Activated T-cell treated with anti-CD3 and anti-CD28 coated beads for 48 hours (primary cell): Measurements from ENCODE around the gene TSHZ2.
A peak's percentile ranks its signal among the peaks of the same experiment; 100 is the strongest.

Experiments
- DNase-seq: peaks from one replicate; pipeline ENCODE4 v3.0.0-alpha.2; 2020; ENCODE audit warnings: low read depth

The TSHZ2 gene

DNA sequence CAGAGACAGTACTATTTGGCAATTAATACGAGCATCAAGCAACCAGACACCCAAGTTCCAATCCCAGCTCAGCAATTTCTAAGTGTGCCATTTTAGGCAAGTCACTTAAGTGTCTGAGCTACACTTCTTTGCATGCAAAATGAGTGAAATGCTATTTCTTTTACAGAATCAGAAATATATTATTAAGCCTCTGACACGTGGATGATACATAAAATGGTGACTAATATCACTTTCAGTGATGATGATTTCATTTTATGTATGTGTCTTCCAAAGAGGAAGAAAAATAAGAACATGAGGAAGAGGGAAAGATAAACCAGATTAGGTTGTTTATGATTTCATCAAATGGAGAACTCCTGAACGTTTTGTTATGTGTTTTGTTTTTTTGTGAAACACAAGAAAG is 158.6 kb downstream of the TSHZ2 start:
- no peak for DNase-seq

DNA sequence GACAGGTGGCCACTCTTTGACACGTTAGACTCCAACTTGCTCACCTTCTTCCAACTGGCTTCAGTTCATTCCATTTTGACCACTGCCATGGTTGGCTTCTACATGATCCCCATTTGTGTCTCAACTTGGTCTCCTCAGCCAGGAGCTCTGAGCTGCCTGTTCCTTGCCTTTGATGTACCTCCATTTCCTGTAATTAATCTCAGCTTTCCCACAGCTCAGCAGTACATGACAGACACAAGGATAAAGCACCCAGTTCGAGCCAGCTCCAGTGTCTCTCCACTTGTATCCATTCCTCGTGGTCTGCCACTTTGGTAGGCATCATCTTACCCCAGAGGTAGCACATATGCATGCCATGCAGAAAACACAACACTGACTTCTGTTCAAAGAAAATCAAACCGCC is 161.0 kb downstream of the TSHZ2 start:
- DNase-seq, result no peak

DNA sequence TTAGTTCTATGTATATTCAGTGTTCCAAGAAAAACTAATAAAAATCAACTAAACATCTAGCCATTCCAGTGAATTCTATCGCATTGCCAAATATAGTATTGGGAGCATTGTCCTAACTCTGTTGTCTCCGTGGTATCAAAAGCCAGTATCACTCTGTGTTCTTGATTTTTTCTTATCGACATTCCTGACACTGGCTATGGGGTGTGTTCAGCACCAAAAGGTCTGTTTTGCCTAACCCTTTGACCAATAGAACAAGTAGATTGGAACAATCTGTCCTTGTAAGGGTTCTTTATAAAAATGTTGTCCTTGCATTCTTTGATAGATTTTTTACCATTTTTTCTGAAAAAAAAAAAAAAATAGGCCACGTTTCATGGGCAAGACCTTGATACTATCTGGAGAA is 161.5 kb downstream of the TSHZ2 start:
- DNase-seq, result no peak

DNA sequence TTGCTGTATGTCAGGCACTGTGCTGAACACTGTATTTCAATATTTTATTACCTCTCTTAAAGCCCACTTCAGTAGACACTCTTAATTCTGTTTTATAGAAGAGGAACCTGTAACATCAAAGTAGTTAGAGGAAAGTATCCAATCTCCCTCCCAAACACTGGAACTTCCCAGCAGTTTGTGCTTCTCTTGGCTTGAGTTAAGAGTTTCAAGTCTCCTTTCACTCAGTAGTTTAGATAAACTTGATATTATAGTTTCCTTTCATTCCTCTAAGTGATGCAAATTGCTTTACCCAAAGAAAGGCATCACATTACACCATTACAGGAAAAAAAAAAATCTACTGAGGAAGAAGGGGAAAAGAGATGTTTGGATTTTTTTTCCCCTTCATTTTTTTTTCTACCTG is 164.3 kb downstream of the TSHZ2 start:
- DNase-seq, result no peak

DNA sequence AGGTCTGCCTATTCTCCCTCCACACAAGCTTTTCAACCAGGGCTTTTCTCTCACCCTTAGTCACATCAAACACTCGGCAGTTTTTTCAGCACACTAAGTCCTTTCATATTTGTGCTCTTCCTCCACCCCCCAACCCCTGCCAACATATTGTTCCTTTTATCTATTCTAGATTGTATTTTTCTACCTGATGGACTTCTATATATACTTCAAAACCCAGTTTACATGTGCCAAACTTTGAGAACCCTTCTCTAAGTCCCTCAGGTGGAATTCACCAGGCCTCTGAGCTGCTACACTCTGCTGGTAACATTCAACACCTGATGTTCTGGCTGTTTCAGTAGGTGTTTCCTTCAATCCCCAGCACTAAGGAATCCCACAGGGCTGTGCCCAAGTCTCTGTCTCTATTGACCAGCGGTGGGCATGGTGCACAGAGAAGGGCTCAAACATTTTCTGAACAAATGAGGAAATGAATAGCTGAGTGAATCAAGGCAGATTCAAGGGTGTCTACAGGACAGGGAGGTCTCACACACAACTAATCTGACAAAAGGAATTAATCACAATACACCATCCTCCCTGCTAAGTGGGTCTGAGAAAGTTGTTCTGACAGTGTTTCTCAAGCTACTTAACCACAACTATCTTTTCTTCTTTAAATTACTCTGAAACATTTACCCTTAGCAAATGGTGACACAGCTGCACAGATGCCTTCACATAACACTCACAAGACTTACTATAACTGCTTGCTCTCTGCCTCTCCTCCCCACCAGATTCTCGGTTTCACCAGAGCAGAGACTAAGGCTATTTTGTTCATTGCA is 166.5 kb downstream of the TSHZ2 start:
- no peak for DNase-seq

DNA sequence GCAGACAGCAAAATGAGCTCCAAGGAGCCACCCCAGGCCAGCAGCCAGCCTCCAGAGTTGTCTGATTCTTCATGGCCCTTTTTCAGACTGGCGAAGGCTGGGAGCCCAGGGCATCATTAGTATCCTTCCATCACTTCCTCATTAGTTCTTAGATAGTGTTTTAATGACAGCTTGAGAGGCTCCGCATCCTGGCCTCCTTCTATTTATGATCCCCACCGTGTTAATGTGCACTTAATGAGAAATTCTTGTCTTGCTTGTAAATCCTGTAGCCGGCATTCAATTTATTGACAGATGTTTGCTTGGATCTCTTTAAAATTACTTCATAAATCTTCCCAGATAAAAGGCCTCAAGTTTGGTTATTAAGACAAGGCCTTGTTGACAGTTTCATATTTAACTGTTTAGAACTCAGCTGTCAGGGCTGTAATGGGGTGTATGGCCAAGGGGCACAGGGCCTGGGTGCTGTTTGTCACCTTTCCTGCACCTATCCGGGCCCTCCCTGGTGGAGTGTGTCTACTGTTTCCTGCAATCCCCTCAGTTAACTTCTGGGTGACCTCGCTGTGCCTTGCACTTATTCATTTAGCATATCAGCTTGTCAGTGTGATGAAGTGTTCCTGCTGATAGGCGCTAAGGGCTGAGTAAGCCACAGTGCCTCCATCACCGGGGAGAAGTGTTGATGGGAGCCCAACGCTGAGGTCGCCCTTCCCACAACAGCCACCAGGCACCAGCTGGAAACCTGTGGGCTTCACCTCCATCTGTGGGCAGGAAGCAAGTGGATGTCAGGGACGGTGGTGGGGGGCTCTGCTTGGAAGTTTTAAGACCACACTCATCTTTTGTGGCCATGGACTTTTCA is 169.3 kb downstream of the TSHZ2 start:
- DNase-seq, result no peak

DNA sequence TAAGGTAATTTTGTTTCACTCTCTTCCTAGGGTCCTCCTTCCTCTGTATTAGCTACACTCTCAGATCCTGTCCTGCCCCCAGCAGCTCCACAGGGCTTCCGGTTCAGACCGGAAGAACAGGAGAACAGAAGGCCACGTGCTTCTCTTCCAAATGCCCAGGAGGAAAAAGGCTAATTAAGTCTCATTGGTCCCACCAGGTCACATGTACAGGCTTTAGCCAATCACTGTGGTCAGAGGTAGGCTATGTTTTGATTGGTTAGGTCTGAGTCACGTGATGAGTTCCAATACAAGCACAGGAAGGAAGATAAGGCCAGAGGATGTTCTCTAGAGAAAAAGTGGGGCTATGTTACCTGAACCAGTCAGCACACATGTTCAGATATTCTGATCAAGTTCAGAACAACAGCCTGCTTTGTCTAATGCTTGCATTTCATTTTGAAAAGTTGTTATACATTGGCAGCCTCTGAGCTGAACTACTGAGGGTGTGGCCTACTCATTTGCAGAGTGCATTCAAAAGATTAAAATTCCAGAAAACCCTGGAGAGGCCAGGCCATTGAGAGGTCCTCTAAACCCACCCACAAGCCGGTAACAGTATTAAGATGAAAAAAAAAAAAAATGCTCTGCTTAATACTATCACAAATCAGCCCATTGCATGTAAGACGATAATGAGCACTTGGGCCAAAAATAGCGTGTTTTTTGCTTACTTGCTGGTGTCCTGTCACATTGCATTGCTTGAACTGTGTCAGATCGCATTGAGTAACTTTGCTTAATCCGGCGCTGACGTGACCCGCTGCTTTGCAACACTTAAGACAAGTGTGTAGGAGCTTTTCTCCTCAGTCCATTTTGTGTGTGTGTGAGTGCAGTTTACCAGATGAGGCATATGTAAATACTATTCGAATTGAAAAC is 170.3 kb downstream of the TSHZ2 start:
- DNase-seq, result no peak

DNA sequence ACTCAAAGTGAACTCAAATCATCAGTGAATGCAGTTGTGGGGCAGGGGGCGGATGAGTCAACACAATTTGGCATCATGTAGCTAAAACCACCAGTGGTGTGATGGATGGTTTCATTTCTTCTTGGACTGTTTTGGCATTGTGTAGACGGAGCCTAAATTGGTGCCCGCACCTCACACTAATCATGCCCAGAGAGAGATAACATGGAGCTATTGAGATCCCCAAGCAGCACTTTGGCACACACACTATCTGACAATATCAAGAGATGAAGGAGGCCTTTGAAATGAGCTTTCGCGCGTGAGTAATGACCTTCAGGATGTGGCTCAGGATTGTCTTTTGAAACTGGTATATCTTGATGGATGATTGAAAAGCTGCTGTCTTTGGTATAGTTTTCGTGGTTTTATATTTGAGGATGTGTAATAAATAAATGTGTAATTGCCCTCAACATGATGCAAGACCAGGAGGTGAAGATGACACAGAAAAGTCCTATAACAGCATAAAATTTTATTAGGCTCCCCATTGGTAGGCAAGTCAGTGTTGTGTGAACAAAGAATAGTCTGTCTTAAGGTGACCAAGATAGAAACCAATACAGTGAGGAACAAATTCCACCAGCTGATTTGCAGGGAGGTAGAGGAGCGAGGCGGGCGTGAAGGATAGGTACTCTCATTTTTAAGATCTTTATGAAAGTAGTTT is 174.2 kb downstream of the TSHZ2 start:
- peak; percentile 49 for DNase-seq

DNA sequence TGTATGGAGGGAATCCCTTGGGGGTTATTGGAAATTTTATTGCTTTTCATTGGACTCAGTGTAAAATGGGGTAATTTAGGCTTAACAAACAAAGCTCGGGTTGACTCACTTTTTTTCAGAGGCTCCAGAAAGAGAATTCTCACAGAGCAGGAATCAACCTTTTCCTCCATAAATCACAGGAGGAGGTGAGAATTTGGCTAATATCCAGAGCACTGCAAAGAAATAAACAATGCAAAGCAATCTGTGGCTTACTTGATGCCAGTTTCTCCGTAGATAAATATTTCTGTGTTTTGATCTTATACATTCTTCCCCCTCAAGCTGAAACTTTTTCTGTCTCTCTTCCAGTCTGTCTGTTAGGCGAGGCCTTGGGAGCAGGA is 176.6 kb downstream of the TSHZ2 start:
- DNase-seq, result no peak

DNA sequence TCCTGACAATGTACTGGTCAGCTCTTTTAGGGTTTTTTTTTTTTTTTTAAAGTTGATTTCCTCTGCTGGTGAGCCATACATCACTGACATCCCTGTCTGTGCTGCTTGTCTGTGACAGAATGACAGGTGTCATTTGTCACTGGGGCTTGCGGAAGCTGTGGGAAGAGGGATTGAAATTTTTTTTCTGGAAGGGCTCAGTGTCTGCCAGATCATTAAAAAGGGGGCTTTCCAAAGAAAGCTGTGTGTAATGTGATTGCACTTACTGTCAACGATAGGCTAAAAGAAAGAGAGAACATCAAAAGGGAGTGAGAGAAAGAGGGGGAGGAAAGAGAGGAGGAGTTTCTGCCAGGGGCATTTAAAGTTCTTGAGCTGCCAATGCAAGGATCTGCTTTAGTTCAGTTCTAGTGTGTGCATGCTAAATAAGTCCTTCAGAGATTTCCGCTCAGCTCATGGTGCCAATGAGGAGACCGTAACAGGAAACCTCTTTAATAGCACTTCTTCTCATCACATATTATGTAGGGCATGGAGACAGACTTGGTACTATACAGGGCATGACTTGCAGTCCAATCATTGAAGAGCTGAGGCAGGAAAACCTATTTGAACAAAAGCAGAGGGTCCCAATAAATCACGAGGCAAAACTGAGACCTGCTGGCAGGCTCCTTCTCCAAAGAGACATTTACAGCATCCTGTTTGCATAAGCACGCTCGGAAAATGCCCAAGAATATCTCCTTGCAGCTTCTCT is 177.2 kb downstream of the TSHZ2 start:
- no peak for DNase-seq

DNA sequence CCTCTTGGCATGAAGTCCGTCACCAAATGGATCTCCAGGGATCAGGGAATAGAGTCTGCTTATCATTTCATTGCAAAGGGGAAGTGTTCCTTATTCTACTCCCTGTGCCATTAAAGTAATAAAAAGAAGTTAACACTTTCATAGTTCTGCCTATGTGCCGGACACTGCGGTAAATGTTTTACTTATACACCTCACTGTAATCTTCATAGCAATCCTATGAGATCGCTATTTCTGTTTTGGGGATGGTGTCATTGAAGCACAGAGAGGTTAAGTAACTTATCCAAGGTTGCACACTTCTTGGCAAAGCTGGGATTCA is 177.7 kb downstream of the TSHZ2 start:
- no peak for DNase-seq

DNA sequence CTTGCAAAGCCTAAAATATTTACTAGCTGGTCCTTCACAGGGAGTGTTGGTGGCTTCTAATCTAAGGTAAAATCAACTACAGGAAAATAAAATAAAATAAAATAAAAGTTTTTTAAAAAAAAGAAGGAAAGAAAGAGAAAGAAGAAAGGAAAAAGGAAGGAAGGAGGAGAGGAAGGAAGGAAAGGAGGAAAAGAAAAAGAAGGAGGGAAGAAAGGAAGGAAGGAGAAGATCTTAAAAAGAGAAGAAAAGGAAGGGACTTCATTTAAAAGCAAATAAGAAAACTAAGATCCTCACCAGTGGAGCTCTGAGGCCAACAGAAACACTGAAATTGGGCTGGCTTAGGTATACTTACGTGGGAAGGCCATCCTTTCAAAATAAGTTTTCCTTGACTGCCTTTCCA is 178.4 kb downstream of the TSHZ2 start:
- no peak for DNase-seq

DNA sequence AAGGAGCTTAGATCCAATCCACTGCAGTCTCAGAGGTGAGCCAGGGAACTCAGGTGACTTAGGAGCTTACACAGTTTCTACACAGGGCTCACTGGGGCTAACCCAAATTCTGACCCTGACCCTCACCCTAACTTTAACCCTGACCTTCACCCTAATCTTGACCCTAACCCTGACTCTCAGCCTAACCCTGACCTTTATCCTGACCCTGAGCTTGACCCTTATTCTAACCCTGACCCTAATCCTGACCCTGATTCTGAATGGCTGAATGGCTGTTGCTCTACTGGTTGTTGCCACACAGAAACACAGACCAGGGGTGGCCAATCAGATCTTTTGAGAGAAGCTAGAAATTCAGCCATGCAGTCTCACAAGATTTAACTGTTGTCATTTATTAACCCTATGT is 180.1 kb downstream of the TSHZ2 start:
- no peak for DNase-seq

DNA sequence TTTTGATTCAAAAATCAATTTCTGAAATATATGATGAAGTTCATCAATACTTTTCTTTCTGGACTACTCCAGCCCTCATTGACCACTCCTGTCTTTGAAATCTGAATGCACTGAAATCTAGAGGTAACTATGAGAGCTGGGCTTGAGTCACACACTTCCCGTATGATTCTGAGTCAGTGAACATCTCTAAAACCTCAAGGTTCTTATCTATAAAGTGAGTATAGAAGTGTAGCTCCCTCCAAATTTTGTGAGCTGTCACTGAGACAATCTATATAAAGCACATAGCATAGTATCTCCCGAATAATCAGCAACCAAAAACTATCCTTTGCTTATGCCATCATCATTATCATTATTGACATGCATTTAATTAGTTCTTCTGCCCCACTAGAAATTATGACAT is 182.4 kb downstream of the TSHZ2 start:
- no peak for DNase-seq

DNA sequence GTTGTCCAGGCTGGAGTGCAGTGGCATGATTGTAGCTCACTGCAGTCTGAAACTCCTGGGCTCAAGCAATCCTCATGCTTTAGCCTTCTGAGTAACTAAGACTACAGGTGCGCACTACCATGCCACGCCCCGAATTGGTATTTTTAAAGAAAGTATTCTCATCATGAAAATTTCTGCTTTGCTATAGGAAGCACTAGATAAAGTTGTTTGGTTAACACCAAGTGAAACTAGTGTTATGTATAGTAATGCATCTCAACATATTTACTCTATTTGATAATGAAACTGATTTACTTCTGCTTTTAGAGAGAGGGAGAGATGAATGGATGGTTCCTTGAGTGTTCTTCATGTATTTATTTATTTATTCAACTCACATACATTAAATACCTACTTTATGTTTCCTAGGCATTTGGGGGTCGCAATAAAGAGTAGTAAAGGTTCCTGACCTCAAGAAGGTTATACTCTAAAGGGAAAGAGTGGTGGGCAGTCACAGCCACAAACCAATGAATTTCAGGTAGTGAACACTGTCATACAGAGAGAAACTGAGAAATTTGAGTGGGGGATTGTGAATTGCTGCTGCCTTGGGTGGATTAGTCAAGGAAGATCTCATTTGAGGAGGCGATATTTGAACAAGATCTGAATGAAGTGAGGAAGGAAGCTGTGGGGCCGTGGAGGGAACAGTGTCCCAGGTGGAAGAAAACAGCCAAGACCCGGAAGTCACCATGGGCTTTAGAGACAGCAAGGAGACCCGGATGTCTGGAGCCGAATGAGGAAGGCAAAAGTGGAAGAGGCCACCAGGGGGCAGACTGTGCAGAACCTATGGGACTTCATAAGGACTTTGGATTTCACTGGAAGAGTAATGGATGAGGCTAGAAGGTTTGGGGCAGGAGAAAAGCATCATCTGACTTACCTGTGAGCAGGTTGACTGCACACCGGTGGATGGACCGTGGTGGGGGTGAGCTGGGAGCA is 185.6 kb downstream of the TSHZ2 start:
- no peak for DNase-seq

DNA sequence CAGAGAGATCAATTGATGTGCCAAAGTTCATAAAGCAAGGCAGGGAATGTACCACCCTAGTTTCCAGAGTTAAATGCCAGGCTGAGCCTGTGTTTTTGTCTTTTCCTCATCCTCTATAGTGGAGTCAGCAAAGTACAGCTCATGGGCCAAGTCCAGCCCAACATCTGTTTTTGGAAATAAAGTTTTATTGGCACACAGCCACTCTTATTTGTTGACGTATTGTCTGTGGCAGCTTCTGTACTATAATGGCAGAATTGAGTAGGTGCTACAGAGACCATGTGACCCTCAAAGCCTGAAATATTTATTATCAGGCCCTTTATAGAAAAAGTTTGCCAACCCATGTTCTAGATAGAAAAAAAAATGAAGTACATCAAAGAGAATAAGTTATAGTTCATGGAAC is 187.0 kb downstream of the TSHZ2 start:
- DNase-seq, result no peak

DNA sequence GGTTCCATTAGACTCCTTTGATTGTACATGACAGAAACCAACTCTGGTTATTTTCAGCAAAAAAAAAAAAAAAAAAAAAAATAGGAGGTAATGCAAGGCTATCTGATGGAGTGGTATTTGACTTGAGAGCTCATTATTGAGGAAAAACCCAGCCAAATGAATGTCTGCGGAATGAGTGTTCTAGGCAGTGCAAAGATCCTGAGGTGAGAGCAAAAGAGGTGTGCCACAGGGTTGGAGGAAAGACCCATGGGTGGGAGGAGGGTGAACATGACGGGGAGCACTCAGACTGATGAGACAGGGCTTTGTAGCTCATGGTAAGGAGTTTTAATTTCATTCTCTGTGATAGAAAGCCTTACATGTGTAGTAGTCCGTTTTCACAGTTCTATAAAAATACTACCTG is 188.9 kb downstream of the TSHZ2 start:
- DNase-seq, result no peak

DNA sequence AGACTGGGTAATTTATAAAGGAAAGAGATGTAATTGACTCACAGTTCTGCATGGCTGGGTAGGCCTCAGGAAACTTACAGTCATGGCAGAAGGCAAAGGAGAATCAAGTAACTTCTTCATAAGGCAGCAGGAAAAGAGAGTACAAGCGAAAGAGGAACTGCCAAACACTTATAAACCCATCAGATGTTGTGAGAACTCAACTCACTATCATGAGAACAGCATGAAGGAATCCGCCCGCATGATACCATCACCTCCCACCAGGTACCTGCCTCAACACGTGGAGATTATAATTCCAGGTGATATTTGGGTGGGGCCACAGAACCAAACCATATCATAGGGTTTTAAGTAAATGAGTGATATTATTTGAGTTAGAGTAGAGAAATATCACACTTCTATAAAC is 189.3 kb downstream of the TSHZ2 start:
- DNase-seq, result no peak

DNA sequence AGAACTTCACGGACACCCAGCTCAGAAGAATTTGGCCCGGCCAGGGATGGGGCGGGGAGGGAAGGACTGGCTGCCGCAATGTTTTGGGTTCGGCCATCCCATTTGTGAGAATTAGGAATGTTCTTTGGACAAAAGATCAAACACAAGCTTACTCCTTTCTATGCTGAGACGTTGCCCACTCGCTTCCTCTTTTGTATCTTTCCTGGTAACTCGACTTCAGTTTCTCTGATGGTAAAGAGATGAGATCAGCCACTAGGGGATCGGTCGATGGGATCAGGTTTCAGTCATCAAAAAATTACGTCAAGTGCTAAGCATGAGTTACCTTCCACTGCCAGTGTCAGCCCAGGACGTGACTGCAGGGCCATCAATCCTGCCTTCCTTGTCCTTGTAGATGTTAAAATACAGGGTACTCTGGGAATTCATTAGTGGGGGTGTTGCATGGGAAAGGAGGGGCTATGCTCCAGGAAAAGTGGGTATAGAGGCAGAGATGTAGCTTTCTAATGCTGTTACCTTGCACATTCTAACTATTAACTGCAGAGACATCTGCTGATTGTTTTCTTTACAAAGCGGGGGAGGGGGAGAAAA is 190.2 kb downstream of the TSHZ2 start:
- DNase-seq, result no peak

DNA sequence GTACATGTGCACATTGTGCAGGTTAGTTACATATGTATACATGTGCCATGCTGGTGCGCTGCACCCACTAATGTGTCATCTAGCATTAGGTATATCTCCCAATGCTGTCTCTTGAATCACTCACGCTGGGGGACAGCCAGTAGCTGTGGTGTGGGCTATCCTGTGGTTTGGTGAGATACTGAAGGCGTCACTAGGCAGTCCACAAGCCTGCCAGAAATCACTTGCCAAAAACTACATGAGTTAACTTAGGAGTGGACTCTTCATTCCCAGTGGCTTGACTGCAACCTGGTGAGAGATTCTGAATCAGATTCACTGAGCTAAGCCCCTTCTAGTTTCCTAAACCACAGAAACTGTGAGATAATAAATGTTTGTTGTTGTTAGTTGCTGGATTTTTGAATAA is 191.3 kb downstream of the TSHZ2 start:
- DNase-seq, result no peak
